HG02610 (cell line): ENCODE results near the gene HAND1.

Source experiments
- ATAC-seq: cut with Tn5 transposase; IDR thresholded peaks from one replicate; pipeline ENCODE4 v1.9.1; 2021; ENCODE audit warnings: mild to moderate bottlenecking, moderate library complexity; ENCODE audit not compliant: unreplicated experiment

Gene HAND1

DNA sequence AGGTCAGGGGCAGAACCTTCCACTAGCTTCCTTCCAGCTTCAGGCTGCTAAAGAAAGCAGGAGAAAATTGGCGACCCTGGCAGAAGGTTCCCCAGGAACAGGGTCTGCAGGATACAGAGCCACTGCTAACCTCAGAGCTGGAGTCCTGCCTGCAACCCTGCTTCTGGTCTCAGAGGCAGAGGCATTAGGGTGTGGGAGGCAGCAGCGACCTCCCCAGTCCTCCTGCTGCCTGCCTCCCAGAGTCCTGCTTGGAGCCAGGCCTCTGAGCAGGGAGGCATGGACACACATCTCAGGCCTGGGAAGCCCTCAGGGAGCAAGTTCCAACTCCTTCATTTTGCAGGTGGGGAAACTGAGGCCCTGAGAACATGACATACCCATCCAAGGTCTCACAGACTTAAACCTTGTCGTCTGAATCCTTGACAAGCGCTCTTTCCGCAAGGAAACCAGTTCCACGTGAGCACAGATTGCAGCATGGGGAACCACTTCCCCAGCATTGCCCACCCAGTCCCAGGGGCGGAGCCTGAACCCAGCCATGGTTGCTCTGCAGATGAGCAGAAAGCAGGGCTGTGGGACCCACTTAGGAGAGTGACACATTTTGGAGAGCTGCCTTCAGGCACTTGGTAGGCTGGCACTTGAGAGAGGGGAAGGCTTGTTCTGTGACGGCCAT lies 28.2 kb upstream of the HAND1 start:
- no peak for ATAC-seq

DNA sequence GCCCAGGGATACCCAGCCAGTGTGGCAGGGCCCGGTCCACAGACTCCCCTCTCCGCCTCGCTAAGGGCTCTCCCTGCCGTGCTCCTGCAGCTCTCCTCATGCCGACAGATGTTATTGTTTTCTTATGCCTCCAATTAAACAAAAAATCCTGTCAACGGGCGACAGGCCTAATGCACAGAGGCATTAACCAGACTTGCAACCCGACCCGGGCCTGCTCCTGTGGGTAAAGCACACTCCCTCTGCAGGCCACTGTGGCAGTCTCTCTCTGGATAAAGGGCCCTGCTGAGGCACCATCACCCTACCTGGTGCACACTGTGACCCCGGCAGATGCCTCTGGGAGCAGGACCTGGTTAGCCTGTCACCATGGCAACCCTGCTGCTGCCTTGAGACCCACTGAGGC lies 27.5 kb upstream of the HAND1 start:
- ATAC-seq: no peak

DNA sequence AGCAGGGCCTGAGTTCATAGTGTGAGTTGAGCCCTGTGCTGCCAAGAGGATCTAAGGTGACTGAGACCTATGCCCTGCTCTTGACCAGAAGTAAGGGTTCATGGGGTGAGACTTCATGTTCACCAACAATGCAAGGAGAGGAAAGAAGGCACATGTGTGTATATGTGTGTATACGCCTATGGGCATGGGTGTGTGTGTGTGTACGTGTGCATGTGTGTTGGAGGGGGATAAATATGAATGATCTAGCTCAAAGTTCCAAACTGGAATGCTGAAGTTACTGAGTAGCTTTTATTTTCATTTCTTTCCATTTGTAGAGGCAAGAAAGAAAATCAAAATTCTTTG lies 25.6 kb upstream of the HAND1 start:
- no peak for ATAC-seq

DNA sequence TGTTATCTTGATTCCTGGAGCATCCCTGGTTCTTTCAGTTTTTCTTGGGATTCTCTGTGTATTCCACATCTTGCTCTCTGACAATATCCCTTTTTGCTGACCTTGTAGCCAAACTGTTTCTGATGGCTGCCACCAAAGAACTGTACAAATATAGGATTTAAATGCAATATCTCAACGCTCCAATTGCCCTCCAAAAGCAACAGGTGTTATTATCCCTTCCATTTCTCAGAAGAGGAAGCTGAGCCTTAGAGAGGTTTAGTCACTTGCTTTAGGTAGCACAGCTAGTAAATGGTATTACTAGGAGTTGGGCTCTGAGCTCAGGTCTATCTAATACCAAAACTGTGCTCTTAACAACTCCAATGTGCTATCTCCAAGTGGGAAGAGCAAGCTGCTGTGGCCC lies 24.2 kb upstream of the HAND1 start:
- ATAC-seq: no peak

DNA sequence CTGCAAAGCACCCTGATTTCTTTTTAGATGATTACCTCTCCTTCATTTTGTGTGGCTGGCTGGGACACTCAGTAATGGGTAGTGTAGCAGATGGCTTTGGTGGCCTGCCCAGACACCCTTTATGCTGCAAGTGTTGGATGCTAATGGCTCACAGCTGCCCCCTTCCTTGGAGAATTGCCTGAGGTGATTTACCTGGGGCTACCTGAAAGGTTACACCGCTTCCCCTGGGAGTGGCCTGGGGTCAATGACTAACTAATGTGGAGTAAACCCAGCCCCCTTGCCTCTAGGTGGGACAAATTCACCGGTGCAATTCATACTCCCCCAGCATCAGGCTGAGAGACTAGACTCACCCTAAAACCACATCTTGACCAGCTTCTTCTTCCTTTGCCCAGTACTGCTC lies 23.5 kb upstream of the HAND1 start:
- ATAC-seq: no peak

DNA sequence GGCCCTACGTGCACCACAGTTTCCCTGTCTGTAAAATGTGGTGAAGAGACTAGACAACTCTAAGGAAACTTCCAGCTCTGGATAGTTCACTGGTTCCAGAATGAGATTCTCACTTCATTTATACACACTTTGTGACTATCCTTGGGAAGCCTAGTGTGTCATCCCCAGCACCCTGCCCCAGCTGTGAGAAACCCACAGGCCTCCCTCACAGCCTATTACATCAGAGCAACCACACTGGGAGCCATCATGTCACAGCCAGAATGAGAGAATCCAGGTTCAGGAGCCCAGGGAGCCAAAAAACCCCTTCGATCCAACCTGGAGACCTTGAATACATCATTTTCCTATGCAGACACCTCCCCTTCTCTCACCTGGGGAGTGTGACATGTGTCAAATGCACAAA lies 21.0 kb upstream of the HAND1 start:
- no peak for ATAC-seq

DNA sequence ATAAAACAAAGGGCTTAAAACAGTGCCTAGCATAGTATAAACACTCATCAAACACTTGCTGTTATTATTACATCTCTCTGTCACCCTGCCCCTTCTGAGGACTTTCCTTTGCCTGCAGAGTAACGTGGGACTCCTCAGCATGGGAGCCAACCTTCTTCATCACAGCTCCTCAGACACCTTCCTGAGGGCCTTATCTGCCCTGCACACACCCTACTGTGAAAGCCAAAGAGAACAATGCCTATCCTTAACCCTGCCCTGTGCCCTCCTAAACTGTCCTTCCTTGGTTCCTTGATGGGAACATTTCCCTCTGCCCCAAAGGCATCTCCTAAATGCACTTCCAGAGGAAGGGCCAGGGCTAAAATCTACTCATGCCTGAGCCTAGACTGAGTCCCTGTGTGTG lies 20.6 kb upstream of the HAND1 start:
- no peak for ATAC-seq

DNA sequence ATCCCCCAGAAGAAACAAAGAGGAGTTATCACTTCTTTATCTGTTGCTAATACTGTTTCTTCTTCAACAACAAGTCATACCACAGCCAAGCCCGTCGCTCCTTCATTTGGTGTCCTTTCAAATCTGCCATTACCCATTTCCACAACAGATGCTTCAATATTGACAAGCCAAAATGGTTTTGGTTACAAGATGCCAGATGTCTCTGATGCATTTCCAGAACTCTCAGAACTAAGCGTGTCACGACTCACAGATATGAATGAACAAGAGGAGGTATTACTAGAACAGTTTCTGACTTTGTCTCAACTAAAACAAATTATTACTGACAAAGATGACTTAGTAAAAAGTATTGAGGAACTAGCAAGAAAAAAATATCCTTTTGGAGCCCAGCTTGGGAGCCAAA lies 16.0 kb upstream of the HAND1 start:
- no peak for ATAC-seq

DNA sequence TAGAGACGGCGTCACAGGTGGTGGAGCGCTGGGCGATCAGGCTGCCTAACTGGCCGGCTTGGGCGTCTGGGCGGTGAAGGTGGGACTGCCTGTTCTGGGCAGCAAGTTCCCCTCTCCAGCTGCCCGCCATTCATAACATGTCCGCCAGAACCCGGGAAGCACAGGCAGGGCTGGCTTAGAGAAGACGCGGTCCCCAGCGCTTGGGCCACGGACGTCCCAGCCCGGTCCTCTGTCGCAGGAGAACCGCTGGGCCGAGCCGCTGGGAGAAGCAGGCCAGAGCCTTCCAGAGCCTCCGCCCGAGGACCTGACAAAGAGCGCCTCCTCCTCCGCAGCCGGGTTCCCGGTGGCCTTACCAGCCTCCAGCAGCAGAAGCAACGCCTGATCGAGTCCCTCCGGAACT lies 15.2 kb upstream of the HAND1 start:
- ATAC-seq: no peak

DNA sequence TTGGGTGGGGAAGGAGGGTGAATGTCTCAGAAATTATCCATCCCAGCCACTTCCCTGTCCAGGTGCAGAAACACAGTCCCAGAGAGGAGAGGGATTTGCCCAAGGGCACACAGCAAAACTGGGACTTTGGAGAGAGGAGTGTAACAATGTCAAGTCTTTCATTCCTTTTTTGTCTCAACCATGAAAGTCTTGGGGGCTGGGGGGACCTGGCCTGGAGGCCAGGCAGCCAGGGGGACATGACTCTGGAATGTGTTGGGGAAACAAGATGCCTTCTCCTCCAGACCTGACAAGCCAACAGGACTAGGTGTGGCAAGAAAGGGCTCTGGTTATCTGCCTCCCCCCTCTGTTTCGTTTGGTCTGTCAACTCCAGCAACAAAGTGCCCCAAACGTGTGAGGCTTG lies 13.9 kb upstream of the HAND1 start:
- no peak for ATAC-seq

DNA sequence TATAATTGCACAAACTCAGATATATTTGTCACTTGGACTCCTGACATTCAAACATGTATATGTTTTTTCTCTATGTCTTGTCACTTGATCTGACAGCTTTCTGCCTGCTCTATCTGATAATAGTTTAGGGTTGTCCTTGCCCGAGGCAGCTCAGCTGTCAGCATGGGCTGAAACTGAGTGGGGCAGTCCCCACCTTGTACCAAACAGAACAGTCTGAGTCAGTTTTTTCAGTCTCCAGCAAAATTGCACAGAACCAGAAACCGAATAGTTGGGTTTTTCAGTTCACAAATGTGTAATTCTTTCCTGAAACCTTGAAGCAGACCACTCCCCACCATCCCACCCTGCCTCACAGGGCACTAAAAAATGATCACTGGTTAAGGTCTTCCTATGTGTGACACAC lies 9.5 kb upstream of the HAND1 start:
- peak; percentile 100 for ATAC-seq

DNA sequence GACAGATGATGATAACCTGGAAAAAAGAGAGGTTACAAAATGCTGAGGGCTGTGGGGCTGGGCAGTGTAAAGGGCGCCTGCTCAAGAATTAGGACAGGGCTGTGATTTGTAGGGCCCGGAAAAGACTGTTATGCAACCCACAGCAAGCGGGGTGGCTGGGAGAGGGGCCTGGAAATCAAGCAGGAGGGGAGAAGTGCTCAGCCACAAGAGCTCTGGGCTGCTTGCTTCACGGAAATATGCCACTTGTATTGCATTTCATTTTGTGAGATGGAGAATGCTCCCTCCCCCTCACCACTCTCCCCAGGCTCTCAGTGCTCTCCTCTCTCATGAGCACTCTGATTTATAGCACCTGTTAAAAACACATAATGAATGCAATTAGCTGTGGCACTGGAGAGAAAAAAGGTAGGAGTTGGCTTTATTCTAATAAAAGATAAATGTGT lies 8.4 kb upstream of the HAND1 start:
- no peak for ATAC-seq

DNA sequence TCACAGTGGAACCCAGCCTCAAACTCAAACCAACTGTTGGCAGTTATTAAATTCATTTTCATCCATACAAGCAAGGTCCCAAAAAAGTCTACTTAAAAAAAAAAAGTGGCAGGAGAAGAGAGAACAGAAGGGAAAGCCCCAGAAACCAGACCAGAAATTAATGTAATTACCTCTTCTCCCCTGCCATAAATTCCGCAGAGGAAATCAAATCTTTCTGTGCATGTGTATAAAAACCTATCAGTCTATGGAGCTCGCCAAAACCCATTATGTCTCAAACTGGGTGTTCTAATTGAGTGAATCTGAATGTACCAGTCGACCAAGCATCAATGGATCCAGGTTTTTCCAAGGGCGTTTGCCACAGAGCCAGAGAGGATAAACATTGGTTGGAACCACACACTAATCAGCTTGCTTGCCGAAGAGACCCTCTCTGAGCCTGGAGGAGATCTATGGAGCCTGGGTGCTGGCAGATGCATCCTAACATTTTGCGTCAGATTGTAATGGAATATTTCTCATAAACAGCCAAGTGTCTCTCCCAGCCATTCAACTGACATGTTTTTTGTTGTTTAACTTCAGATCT lies 7.9 kb upstream of the HAND1 start:
- ATAC-seq: no peak

DNA sequence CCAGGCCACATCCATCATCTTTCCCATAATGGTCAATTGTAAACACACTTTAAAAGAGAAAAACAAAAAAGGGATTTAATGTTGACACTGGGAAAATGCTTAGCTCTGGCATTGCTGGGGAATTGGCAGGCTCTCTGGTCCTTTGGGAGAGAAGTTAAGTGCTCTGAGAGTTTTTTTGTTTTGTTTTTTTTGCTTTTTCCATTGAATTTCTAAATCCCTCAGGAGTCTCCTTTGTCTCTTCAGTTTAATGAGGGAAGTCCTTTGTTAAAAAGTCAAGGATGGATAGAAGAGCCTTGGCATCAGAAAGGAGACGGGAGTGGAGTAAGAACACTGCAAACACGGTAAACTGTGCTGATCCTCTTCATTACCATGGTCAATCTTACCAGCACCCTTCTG lies 7.1 kb upstream of the HAND1 start:
- ATAC-seq: no peak

DNA sequence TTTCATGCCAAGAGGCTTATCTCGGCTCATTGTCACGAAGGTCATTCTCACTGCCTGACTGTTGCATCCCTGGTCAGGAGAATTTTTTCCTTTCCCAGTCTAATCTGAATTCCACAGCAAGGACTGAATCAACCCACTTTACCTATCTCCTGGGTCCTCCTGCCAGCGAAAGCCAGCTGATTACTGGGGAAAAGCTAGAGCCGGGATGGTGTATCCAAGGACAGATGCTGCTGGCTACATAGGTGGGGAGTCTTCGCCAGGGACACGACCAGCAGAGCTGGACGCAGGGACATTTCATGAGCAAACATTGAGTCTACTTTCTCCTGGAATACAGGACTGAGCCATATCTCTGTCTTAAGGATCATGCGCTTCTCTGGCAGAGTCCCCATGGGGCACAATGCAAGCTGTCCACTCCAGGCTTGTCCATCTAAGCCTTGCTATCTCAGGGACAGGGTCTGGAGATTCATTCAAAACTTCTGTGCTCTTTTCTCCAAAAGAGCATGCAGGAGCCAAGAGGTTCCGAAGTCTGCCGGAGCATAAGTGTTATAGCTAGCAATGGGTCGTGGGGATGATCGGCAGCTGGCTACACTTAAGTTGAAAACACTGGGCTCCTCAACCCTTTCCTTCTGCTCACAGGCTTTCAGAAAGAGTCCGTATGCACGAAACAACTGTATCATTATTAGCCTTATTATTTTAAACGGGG lies 6.5 kb upstream of the HAND1 start:
- ATAC-seq: no peak

DNA sequence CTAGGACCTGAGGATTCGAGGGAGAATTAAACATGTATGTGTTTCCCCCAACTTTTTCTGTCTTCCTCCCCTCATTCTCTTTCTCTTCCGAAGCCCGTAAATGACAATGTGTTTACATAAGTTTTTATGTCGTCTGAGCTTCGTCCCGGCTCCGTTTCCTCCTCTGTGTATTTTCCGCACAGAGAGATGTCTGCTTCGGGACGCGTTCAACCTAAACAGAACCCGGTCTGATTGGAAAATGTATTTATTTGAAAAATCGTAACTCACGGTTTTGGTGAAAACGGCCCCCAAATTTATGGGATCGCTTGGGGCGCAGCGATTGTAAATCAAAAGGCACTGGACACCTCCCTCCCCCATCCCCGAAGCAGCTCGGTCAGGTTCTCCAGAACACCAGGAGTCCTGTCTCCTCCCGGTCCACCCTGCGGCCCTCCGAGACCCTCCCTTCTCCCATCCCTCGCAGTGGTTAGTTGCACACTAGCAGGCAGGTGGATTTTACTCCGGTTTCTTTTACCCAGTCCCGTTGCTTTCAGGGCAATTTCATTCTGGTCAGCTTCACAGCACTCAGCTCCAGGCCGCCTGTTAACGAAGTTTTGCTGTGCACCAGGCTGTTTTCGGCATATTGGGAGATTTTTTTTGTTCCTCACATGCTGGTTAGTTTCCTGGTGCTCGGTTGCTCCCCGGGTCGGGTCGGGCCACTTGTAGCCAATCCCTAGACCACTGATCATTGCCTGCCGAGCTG lies 5.8 kb upstream of the HAND1 start:
- no peak for ATAC-seq

DNA sequence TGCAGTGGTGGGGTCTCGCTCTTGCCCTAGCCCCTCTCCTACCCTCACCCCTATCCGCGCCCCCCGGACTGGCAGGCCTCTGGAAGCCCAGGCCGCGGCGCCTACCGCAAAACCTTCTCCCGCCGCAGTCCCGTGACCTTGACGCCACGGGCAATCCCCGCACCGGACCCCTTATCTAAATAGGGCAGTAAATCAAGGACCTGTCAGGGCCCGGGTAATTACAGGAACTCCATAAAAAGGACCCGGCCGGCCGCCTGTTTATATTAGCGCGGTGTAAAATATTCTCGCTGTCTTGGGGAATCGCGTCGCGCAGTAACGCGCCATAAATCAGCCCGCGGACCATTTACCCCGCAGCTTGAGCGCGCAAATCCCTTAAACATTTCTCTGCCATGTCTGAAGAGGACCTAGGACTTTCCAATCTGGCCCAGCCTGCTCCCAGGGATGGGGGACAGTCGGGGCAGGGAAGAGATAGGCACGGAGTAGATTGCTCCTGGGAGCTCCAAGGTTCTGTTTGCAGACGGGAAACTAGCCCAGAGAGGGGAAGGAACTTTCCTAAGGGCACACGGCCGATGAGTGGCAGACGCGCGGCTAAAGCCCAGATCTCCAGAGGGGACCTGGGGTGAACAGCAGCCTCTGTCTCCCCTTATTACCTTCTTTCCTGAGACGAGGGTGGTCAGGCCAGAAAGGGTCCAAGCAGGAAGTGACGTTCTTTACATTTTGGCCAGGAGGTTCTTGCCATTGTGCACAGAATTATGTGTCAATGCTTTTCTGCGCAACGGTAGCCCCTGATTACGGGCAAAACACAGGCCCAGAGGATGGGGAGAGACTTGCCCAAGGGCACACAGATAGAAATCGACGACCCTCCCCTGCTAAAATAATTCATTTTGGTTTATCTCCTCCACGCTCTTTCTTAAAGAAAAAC lies 4.8 kb upstream of the HAND1 start:
- no peak for ATAC-seq

DNA sequence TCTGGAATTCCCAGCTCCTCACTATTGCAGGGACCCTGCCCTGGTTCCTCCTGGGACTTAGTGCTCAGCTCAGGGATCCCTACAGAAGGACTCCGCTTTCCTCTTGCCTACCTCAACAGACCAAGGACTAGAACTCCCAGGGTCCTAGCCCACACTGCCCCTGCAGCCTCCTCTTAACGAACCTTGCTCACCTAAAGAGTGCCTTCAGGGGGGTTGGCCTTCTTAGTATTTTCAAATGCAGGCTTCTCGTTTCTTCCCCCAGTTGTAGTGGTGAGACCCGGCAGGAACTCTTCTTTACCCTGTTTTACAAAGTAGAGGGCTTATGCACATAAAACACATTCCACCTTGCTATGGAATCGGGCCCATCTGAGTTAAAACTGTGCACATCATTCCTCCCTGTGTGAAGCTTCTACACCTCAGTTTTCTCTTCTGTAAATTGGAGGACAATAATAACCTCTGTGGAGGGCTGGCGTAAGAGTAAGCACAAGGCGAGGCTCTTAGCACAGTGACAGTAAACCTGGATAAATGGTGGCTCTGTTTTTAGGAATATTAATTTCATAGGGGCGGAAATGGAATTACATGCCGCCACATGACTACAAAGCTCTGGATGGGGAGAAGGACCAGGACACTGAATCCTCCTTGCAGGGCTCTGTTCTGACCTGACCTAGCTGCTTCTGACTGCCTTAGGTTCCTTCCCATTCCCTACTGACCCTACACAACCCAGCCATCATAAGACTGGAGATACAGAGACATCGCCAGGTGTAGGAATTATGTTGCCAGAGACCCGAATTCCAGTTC lies 3.8 kb upstream of the HAND1 start:
- ATAC-seq: no peak

DNA sequence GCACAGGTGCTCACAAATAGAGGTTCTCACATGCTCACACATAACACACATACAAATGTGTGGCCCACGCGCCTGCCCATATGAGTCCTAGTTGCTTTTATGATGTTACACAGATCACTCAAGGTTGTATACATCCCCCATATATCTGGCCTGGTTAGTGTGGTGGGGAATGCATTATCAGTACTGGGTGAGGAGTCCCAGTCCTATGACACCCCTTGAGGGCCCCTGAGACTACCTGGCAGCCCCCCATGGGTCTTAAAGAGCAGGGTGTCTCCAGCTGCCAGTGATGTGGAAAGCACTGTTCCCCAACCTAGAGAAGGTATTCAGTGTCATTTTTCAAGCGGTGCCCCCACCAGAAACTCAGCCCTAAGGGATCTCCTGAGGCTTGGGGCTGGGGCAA lies 2.8 kb upstream of the HAND1 start:
- ATAC-seq: no peak
